GM19372 (cell line): ENCODE results near the gene KRTAP23-1.

Experiments
- ATAC-seq: cut with Tn5 transposase; IDR thresholded peaks from one replicate; pipeline ENCODE4 v1.9.1; 2021; ENCODE audit warnings: mild to moderate bottlenecking, low read depth, moderate library complexity; ENCODE audit not compliant: unreplicated experiment

The KRTAP23-1 gene, protein sequence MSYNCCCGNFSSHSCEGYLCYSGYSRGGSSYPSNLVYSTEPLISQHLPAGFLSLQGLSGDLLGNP

DNA sequence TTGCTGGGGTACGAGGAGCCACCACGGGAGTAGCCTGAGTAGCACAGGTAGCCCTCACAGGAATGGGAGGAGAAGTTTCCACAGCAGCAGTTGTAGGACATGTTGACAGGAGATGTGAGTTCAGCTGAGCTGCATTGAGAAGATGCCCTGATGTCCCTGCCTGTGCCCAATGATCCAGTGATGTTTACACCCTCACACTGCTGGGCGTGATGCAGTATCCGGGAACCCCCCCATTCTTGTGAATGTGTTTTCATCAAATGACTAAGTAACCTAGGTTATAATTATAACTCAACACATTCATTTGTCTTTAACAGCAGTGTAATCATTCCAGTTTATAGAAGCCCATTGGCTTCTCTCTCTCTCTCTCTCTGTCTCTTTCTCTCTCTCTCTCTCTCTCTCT lies at the start of gene KRTAP23-1:
TSS of gene KRTAP23-1 (minus strand) at position 101 of the 400 bp plus-strand sequence. CDS start at position 101, 0 bp downstream.
- ATAC-seq = no peak

DNA sequence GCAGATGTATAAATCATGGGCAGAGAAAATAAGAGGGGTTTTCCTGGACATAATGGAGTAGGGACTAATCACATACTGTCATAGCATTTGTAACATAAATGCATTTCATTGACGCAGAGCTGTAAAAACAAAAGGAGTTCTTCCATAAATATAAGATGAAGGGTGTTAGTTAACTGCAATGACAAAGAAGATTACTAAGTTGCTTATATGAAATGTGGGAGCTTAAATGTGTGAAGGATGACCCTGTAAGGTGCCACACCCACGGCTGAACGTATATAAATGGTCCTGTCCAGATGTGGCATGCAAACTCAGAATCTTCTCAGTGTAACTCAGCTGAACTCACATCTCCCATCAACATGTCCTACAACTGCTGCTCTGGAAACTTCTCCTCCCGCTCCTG lies 47.3 kb upstream of the KRTAP23-1 start, which contains the start of gene KRTAP13-1:
TSS of gene KRTAP13-1 (plus strand) at position 301 of the 400 bp plus-strand sequence. CDS start at position 357, 56 bp downstream.
- no peak for ATAC-seq

DNA sequence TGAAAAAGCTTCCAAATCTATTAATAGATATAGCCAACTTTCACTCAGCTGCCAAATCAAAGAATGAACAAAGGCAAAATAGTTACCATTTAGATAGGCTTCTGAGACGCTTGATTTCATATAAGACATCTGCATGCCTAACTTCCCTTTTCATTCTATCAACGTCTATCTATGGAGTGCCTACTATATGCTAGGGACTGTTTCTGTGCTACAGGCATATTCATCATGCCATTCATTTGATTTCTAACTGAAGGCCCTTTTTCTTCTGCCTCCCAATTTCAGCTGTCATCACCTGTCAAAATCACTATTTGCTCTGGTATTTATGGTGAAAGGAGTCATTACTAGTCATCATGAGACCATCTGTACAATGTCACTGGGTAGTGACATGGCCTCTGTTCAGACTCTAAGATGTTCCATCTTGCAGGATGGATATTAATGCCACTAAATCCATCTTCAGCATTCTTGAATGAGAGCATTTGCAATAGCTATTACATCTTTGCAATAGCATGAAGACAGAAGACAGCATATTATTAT lies 43.2 kb upstream of the KRTAP23-1 start:
- no peak for ATAC-seq

DNA sequence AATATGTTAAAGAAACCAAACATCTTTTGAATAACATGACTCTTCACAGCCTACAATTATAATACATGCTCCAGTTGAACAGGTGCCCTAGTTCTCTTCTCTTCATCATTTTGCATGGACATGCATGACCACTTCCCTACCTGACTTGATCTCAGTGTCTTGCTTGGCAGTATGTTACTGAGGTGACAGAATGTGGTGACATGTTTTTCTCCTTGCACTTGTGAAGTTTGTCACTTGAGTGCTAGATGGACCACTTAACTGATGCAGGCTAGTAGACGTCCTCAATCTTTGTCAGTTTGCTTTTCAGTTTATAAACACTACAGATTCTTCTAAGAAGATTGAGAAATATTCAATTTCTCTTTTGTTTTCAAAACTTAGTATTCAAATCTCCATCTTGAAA lies 33.8 kb upstream of the KRTAP23-1 start:
- ATAC-seq = no peak

DNA sequence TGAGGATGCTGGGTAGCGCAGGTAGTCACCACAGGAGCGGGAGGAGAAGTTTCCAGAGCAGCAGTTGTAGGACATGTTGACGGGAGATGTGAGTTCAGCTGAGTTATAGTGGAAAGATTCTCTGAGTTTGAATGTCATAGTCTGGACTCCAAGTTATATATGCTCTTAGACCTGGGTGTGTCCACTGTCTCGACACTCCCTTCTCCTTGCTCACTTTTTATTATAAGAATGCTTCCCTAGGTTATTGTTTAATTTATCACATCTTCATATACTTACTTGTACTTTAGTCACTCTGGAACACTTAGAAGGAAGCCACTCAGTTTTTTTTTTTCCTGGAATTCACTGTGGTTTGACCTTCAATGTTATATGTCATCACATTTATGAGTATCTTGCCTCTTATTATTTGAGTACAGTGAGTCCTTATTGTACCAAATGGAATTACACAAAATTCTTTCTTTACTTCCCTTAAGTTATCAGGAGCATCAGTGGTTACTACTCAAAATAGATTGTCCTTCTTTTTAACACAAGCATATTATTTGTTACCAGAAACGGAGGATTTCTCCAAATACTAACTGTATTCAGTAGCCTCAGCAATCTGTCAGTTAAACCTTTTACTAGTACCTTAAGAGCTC lies 23.8 kb upstream of the KRTAP23-1 start, which contains the start of gene KRTAP13-2:
TSS of gene KRTAP13-2 (minus strand) at position 133 of the 632 bp plus-strand sequence. CDS start at position 75, 58 bp downstream.
- no peak for ATAC-seq

DNA sequence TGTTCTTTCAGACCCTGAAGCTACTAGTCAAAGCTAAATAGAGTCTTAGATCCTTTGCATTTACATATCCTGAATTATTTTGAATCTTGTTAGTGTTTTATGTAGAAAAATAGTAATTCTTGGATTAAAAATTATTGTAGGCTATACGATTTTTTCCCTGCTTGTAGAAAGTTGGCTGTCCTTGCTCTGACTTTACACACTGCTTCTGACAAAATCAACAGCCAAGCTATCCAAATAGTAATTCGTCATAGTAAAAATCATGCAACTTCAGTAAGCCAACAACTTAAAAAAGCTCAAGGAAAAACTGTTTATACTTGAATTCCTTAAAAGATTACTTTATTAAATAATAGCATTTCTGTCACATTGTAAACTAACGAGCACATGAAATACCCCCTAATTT lies 7.5 kb upstream of the KRTAP23-1 start:
- ATAC-seq = no peak

DNA sequence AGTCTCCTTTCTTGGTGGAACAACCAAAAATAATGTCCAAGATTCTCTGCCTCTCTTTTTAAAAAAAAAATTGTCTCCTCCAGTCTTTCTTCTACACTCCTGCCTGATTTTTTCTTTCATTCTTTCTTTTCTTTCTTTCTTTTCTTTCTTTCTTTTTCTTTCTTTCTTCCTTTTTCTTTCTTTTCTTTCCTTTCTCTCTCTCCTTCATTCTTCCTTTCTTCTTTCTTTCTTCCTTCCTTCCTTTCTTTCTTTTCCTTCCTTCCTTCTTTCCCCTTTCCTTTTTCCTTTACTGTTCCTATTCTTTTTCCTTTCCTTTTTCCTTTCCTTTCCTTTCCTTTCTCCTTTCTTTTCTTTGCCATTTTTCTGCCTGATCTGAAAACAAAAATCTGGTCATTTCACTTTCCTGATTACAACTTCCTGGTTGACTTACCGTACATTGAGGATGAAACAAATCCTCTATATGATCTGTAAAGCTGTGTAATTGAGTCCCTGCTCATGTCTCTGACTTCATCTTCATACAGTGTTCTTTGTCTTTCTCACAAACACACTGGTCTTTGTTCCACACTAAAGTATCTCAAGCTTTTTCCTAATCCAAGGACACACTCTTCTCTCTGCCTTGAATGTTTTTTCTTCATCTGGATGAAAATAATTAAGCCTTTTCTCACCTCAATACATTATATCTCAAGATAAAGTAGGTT lies 6.1 kb upstream of the KRTAP23-1 start:
- ATAC-seq = no peak

DNA sequence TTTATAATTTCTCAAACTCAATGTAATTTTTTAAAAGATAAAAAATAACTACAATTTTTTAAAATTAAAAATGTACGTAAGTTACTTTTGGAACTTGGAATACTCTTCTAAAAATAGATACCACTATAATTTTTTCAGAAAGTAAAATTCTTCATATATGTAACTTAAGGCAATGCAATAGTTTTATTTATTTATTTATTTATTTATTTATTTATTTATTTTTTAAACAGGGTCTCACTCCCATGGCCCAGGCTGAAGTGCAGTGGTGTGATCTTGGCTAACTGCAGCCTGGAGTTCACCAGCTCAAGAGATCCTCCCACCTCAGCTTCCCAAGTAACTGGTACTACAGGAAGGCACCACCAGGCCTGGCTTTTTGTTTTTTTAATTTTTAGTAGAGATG lies 3.1 kb upstream of the KRTAP23-1 start:
- ATAC-seq = no peak

DNA sequence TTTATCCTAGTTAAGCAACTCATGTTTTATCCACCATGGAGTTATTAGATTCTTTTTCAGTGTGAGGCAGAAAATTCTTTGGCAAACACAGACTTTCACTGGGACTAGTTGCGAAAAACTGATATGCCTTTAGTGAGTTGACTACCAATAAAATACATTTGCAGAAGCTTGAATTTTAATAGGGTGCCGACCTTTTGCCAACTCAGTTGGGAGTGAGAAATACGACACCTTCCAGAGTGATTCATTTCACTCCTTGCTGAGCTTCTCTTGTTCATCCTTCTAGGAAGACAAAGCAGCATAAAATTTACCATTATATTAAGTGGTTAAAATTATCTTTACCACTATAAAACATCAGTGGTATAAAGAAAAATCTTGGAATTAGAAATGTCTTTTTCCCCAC lies 1.2 kb upstream of the KRTAP23-1 start:
- no peak for ATAC-seq

DNA sequence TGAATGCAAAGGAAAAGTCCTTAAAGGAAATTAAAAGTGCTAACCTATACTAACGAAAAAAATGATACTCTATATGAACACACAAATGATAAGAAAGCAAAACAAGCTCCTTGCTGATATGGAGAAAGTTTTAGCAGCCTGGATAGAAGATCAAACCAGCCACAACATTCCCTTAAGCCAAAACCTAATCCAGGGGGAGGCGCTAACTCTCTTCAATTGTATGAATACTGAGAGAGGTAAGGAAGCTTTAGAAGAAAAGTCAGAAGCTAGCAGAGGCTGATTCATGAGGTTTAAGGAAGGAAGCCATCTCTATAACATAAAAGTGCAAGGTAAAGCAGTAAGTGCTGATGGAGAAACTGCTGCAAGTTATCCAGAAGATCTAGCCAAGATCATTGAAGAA lies 3.4 kb downstream of the KRTAP23-1 start:
- ATAC-seq = no peak

DNA sequence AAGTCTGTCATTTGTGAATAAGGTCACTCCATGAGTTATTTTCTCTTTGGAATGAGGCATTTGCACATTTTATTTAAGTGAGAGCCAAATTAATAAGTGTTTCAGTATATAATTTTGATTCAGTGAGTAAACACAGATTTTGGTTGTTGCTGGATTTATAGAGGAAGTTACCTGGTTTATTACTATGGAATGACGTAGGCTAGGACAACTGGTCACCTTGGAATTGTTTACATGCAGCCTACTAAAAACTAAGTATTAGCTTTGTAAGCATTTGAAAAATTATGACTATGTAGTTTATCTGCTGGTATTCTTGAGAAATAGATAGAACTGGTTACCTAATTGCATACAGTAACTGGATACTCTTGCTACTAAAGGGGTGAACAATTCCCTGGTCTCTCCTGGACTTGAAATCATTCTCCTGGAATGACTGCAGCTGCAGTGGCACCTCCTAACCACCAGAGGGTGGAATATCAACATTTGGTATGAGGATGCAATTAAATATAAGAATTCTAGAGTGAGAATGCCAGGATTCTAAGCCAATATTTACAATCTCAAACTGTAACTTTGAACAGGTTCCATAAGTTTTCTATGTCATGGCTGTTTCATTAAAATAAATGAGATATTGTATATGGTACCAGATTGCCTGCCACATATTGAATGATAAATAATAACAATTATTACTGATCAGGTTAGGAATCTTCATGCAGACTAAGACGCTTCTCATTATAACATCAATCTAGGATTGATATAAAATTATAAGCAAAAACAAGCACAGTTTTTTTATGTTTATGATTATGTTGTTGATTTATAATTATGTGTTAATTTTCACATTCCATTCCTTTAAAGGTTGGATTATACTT lies 7.5 kb downstream of the KRTAP23-1 start:
- no peak for ATAC-seq

DNA sequence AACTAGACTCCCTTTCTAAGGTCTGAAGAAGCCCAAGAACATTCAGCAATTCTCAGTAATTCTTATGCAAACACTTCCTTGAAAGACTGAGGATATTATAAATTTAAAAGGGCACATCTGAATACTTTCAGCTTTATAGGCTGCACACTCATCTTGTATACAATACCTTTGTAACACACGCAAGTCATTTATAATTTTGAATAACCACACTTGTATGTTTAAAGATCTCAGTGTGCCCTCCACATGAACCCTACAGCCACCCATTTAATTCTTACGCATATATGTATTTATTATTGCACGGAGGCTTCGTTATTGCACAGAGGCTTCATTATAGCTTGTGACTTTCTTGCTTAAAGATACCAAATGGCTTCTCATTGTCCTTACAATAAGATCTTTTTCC lies 9.7 kb downstream of the KRTAP23-1 start:
- no peak for ATAC-seq

DNA sequence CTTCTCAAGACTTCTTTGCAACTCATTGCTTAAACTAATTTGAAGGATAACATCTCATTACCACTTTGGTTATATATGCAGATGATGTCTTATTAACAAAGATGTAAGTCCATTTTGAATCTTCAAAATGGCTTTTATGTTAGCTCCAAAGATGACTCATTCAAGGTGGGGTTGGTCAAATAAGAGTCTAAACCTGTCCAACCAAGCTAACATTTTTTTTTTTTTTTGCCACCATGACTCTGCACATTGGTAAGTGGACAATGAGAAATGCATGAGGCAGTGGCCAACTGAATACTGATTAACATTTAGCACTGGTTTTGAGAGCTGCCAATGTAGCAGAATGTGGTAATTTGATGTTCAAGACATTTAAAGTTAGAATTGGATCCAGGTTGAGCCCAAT lies 10.6 kb downstream of the KRTAP23-1 start:
- ATAC-seq = no peak

DNA sequence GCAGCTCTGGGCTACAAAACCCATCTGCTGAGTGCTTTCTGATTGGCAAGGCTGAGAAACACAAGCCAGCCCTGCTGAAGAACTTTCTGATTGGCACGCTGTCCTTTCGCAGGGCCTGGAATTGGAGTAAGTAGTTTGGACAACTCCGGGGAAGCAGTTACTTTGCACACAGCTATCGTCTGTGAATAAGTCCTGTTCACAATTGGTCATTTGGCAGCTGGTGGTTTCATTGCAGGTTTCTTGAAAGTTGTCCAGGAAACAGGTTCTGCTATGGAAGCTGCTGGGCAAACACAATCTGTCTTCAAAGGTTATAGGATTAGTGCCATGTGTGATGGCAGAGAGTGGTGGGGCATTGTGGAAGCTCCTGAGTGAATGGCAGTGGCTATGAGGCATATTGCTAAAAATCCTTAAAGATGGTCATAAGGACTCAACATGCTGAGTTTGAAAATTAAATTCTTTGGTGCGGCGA lies 11.1 kb downstream of the KRTAP23-1 start, which contains the start of gene KRTAP27-1:
TSS of gene KRTAP27-1 (minus strand) at position 419 of the 469 bp plus-strand sequence. CDS start at position 393, 26 bp downstream.
- no peak for ATAC-seq

DNA sequence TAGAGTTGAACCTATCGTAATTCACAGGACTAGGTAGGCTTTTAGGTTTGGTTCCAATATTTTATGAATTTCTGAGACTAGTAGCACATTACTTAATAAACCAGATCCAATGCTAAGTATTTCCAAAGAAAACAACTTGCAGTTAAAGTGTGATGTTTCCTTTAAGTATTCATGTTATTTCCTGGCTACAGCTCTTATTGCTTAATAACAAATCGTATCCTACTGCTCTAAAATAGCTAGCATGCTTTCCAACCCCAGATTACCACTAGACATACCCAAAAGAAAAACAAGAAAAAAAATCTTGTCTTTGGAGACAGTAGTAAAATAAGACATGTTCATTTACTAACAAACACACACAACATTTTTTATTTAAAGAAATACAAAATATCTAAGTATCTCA lies 11.8 kb downstream of the KRTAP23-1 start:
- ATAC-seq = no peak

DNA sequence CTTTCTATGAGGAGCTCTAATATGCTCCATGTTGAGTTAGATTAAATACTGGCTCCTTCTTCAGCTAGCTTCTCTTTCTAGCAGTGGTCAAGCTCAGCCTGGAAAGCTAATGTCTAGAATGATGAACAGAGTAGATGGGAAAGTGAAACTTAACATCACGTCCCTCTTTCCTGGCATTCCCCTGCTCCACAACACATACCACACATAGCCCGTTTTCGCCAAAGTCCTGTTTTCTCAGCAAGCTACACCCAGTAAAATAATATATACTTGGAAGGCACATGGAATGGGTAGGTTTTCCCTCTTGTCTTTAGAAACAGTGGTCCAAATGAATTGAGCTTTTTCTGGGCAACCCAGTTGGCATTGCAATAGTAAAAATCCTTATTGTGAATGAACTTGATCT lies 14.7 kb downstream of the KRTAP23-1 start:
- no peak for ATAC-seq

DNA sequence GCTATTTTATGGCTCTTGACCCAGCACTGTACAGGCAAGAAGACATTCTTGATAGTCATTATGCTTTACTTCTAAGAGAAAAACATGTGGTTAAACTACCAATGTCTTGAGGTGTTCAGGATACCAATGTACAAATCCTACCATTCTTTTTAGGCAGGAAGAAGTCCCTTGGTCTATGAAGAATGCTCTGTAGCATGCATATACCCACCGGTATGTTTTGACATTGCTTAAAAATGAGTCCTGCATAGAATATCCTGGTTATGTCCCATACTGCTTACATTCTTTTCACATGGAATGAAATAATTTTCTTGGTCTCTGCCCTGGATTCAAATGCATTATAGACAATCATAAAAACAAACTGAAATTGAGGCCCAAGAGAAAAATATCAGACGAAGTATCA lies 15.7 kb downstream of the KRTAP23-1 start:
- ATAC-seq = no peak

DNA sequence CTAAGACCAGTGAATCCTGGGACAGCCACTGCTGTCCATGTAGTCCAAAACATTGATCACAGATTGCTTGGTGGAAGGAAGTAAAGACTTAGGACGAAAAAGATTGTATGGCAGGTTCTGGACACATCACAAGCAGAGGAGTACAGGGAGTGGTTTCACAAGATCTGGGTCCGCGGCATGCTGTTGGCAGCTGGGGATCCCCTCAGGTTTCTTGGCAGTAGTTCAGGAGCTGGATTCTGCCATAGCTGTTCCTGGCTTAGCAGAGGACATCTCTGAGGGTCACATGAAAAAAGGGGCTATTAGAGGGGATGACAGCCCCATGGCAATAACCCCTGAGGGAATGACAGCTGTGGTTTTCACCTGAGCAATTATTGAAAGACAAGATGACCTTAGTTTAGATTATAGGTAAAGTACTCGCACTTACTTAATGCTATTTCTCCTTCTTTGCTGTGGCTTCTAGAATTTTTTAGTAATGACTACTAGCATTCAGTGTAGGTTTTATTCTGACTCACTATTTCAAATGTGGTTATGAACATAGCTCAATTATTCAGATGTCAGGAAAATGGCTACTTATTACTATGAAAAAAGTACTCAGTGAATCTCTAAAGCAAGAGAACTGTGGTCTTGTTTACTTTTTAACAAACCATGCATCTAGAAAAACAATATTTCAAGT lies 19.1 kb downstream of the KRTAP23-1 start:
- ATAC-seq = no peak

DNA sequence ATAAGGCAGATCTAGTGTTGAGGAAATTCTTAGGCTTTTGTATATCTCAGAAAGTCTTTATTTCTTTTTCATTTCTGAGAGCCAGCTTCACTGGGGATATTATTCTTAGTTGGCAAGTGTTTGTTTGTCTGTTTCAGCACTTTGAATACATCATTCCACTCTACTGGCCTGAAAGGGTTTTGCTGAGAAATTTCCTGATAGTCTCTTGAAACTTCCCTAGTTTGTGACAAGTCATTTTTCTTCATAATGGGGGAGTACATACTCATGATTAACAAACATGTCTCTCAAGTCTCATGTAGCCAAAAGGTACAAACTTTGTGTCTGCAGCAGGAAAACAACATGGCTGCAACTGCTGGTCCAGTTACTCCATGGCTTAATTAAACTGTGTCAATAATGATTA lies 22.0 kb downstream of the KRTAP23-1 start:
- no peak for ATAC-seq

DNA sequence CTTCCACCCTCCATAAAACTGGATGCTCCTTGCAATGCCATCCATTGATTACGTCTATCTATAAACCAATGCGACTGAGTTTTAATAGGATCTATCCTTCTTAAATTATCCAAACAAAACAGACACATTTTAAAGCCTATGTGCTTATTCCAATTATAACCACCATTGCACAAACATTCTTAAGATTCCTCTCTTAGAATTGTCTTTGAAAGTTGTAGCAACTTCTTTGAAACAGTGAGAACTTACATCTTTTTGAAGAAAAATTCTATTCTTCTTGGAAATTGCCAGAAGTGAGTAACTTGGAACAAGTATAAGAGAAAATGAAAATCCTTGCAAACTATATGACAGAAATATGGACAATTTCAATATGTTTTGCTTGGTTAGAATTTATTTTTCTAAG lies 28.2 kb downstream of the KRTAP23-1 start, which contains the start of gene KRTAP26-1:
TSS of gene KRTAP26-1 (minus strand) at position 101 of the 400 bp plus-strand sequence. CDS start 280 bp downstream, outside the sequence.
- ATAC-seq = no peak
